ENCODE measurements around the gene OTUD5. TPM values are rescaled to one million over a fixed set of nuclear protein-coding genes. Genes with fewer than 3 reads are reported as not detected.

The OTUD5 gene
- total and polyA plus RNA-seq, 2 of the 13 experiments (the other 11 are each of a cell fraction or from before 2014, with no cell fraction given) = 18.4 to 42.2 TPM

DNA sequence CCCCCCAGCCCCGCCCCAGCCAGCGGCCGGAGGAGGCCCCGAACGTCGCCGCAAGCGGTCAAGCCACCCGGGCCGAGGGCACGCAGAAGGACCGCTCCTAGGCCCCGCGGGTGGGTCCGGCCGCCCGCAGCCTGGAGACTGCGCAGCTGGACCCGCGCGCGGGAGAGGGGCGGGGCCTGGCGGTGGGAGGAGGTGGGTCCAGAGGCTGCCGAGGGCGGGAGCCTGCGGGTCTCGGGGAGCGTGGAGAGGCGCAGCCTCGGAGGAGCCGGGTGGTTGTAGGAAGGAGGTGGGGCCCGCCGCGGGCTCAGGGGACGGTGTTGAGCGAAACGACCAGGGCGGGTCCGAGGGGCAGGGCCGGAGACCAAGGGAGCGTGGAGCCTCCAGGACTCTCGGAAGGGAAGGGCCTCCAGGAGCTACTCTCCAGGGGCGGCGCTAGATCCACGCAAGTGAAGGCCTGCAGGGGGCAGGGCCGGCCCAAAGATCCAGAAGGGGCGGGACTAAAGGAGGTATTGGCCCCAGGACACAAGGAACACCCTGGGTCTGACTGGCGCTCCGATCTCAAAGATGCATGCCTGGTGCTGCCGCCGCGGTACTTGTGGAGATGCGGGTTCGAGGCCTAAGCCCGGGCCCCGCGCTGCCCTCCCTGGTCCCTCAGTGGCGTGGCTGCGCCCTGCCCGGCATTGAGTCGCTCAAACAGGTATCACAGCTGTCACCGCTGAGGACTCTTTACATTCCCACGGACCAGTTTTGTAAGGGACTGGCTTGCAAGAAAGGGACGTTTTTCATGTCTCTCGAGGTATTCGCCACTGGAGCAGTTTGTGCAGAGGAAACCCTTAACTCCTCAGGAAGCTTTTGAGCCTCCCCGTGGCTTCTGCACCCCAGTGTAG lies 65.8 kb downstream of the OTUD5 start (continued):
- TF ChIP-seq KDM2A (CRISPR knock-in tag; IDR thresholded peaks at IDR 0.05; ENCODE audit: borderline replicate concordance, low read depth) (peak; percentile 82; the same call in 1 of the 2 replicates), HOXD1 (CRISPR knock-in tag; IDR thresholded peaks at IDR 0.05) (no peak), KAT7 (CRISPR knock-in tag; IDR thresholded peaks at IDR 0.05; ENCODE audit: borderline replicate concordance) (no peak), ZC3H4 (CRISPR knock-in tag; IDR thresholded peaks at IDR 0.05; ENCODE audit: borderline replicate concordance) (no peak), ZNF17 (CRISPR knock-in tag; IDR thresholded peaks at IDR 0.05) (no peak), ZNF570 (CRISPR knock-in tag; IDR thresholded peaks at IDR 0.05; ENCODE audit: borderline replicate concordance) (no peak), MTA3 (CRISPR knock-in tag; IDR thresholded peaks at IDR 0.05) (no peak), SMAD3 (CRISPR knock-in tag; IDR thresholded peaks at IDR 0.05) (no peak), ZFY (CRISPR knock-in tag; IDR thresholded peaks at IDR 0.05) (peak; percentile 53), MTA1 (CRISPR knock-in tag; IDR thresholded peaks at IDR 0.05; ENCODE audit: borderline replicate concordance) (peak; percentile 22; the same call in 1 of the 2 replicates), SUZ12 (IDR thresholded peaks at IDR 0.05; ENCODE audit: low read depth, low read length) (no peak), HNRNPK (IDR thresholded peaks at IDR 0.05; ENCODE audit: low read depth, low read length, poor library complexity, severe bottlenecking) (peak; percentile 40), DMAP1 (CRISPR knock-in tag; IDR thresholded peaks at IDR 0.05) (no peak)
- TF ChIP-seq, protein P1, sequence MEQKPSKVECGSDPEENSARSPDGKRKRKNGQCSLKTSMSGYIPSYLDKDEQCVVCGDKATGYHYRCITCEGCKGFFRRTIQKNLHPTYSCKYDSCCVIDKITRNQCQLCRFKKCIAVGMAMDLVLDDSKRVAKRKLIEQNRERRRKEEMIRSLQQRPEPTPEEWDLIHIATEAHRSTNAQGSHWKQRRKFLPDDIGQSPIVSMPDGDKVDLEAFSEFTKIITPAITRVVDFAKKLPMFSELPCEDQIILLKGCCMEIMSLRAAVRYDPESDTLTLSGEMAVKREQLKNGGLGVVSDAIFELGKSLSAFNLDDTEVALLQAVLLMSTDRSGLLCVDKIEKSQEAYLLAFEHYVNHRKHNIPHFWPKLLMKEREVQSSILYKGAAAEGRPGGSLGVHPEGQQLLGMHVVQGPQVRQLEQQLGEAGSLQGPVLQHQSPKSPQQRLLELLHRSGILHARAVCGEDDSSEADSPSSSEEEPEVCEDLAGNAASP (CRISPR knock-in tag; IDR thresholded peaks at IDR 0.05; ENCODE audit: borderline replicate concordance) = no peak
- TF ChIP-seq, protein P2, sequence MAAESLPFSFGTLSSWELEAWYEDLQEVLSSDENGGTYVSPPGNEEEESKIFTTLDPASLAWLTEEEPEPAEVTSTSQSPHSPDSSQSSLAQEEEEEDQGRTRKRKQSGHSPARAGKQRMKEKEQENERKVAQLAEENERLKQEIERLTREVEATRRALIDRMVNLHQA (CRISPR knock-in tag; IDR thresholded peaks at IDR 0.05) = no peak
- TF ChIP-seq, protein P3, sequence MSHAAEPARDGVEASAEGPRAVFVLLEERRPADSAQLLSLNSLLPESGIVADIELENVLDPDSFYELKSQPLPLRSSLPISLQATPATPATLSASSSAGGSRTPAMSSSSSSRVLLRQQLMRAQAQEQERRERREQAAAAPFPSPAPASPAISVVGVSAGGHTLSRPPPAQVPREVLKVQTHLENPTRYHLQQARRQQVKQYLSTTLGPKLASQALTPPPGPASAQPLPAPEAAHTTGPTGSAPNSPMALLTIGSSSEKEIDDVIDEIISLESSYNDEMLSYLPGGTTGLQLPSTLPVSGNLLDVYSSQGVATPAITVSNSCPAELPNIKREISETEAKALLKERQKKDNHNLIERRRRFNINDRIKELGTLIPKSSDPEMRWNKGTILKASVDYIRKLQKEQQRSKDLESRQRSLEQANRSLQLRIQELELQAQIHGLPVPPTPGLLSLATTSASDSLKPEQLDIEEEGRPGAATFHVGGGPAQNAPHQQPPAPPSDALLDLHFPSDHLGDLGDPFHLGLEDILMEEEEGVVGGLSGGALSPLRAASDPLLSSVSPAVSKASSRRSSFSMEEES (CRISPR knock-in tag; IDR thresholded peaks at IDR 0.05) = no peak
- TF ChIP-seq, protein P4, sequence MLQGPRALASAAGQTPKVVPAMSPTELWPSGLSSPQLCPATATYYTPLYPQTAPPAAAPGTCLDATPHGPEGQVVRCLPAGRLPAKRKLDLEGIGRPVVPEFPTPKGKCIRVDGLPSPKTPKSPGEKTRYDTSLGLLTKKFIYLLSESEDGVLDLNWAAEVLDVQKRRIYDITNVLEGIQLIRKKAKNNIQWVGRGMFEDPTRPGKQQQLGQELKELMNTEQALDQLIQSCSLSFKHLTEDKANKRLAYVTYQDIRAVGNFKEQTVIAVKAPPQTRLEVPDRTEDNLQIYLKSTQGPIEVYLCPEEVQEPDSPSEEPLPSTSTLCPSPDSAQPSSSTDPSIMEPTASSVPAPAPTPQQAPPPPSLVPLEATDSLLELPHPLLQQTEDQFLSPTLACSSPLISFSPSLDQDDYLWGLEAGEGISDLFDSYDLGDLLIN (CRISPR knock-in tag; IDR thresholded peaks at IDR 0.05; ENCODE audit: borderline replicate concordance) = no peak
- TF ChIP-seq, protein P5, sequence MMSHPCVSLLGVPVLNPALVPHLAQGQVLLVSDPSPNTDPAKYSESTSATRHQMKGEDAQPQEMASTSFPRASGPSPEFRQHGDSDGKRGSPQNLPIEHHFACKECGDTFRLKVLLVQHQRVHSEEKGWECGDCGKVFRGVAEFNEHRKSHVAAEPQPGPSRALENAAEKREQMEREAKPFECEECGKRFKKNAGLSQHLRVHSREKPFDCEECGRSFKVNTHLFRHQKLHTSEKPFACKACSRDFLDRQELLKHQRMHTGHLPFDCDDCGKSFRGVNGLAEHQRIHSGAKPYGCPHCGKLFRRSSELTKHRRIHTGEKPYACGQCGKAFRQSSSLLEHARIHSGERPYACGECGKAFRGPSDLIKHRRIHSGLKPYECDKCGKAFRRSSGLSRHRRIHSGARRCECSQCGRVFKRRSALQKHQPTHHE (CRISPR knock-in tag; IDR thresholded peaks at IDR 0.05; ENCODE audit: borderline replicate concordance) = no peak
- TF ChIP-seq, protein P6, sequence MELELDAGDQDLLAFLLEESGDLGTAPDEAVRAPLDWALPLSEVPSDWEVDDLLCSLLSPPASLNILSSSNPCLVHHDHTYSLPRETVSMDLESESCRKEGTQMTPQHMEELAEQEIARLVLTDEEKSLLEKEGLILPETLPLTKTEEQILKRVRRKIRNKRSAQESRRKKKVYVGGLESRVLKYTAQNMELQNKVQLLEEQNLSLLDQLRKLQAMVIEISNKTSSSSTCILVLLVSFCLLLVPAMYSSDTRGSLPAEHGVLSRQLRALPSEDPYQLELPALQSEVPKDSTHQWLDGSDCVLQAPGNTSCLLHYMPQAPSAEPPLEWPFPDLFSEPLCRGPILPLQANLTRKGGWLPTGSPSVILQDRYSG (CRISPR knock-in tag; IDR thresholded peaks at IDR 0.05) = no peak
